Endothelial cell of umbilical vein (primary cell): ENCODE data around the gene LPP. TPM values are rescaled to one million over a fixed set of nuclear protein-coding genes. Genes with fewer than 3 reads are reported as not detected.

Experiments used
- BruUV-seq: library from RNA; stranded (reverse); fragments of 400-500 nt; replicated peaks from 2 replicates; lab custom pipeline; 2021; lab: Mats Ljungman, UMichigan
- CTCF ChIA-PET: fragments of 300-600, 350-600 bp; sonication (Branson Sonifier 250); formaldehyde crosslinking; loops from one replicate; lab custom pipeline; 2021; ENCODE audit warnings: antibody characterized with exemption, inconsistent platforms; lab: Charles Lee
- POLR2A ChIA-PET: fragments of 300-600, 350-600 bp; sonication (Branson Sonifier 250); formaldehyde crosslinking; loops from one replicate; lab custom pipeline; 2021; ENCODE audit warnings: antibody characterized with exemption, inconsistent platforms; lab: Charles Lee
- DNase-seq: peaks from one replicate; pipeline ENCODE4 v3.0.0-alpha.2; 2011; ENCODE audit warnings: low read depth, low spot score
- FAIRE-seq: peaks from 2 replicates; lab custom pipeline; 2011; peaks lifted over from hg19 to GRCh38; lab: Jason Lieb, UNC
- H2AFZ ChIP-seq: 2 replicates; pipeline ENCODE4 v1.6.0; 2012; ENCODE audit warnings: low read depth, low read length, control low read depth, inconsistent platforms
- H3K27ac ChIP-seq: 2 replicates; pipeline ENCODE4 v1.5.1; 2011; ENCODE audit warnings: low read depth, mild to moderate bottlenecking, control low read depth, low read length, moderate library complexity; ENCODE audit not compliant: insufficient read depth
- H3K27me3 ChIP-seq, 2 experiments: 2 replicates each; pipeline versions ENCODE4 v1.6.0 to v1.6.1; 2011; ENCODE audit warnings: low read length in 2 of 2, mixed read lengths in 1 of 2; ENCODE audit not compliant: control insufficient read depth in 2 of 2, insufficient read depth in 2 of 2
- H3K36me3 ChIP-seq, 2 experiments: 2 replicates in 1 of 2; 3 replicates in 1 of 2; pipeline ENCODE4 v1.5.1; 2011; ENCODE audit warnings: low read length in 2 of 2, mild to moderate bottlenecking in 1 of 2, moderate library complexity in 1 of 2; ENCODE audit not compliant: control insufficient read depth in 2 of 2, insufficient read depth in 2 of 2; ENCODE audit errors: extremely low read depth in 1 of 2
- H3K4me1 ChIP-seq: 3 replicates; pipeline ENCODE4 v1.5.1; 2011; ENCODE audit warnings: mild to moderate bottlenecking, low read length; ENCODE audit not compliant: control insufficient read depth, insufficient read depth; ENCODE audit errors: extremely low read depth
- H3K4me2 ChIP-seq: 2 replicates; pipeline ENCODE4 v1.6.1; 2011; ENCODE audit warnings: low read length, control low read depth, mixed read lengths; ENCODE audit not compliant: insufficient read depth
- H3K4me3 ChIP-seq, 3 experiments: fragments of 200-600 bp in 1 of 3; sonication (generic), shearing (Covaris generic) in 1 of 3; replicated peaks in 1 of 3; 2 replicates each; pipeline ENCODE4 v1.5.1; 2011 to 2016; ENCODE audit warnings: control low read depth in 3 of 3, low read length in 3 of 3, mild to moderate bottlenecking in 2 of 3, inconsistent platforms in 1 of 3, low read depth in 1 of 3, moderate library complexity in 1 of 3; ENCODE audit not compliant: insufficient read depth in 1 of 3
- H3K79me2 ChIP-seq: 2 replicates; pipeline ENCODE4 v1.6.0; 2012; ENCODE audit warnings: low read length, inconsistent platforms; ENCODE audit not compliant: control insufficient read depth, insufficient read depth
- H3K9ac ChIP-seq: replicated peaks from 2 replicates; pipeline ENCODE3; 2011; ENCODE audit warnings: low read length, control low read depth; ENCODE audit not compliant: insufficient read depth; ENCODE audit errors: extremely low read depth
- H3K9me1 ChIP-seq: replicated peaks from 3 replicates; pipeline ENCODE4 v1.6.0; 2011; ENCODE audit warnings: mild to moderate bottlenecking, low read length; ENCODE audit not compliant: control insufficient read depth, insufficient read depth; ENCODE audit errors: extremely low read depth
- H3K9me3 ChIP-seq: replicated peaks from 2 replicates; pipeline ENCODE4 v1.5.1; 2012; ENCODE audit warnings: low read length, inconsistent platforms; ENCODE audit not compliant: control insufficient read depth, insufficient read depth
- H4K20me1 ChIP-seq: replicated peaks from 2 replicates; pipeline ENCODE3; 2011; ENCODE audit warnings: mild to moderate bottlenecking, low read length; ENCODE audit not compliant: control insufficient read depth, insufficient read depth; ENCODE audit errors: extremely low read depth
- CTCF ChIP-seq, 2 donors: IDR thresholded peaks; 1 replicate in 1 of 2; 2 replicates in 1 of 2; pipeline ENCODE4 v1.5.1; 2011; ENCODE audit warnings: low read length in 2 of 2, mild to moderate bottlenecking in 2 of 2, moderate library complexity in 2 of 2, control low read depth in 1 of 2, inconsistent platforms in 1 of 2, low read depth in 1 of 2; ENCODE audit not compliant: insufficient read depth in 1 of 2; ENCODE audit errors: extremely low read depth in 1 of 2
- EZH2 ChIP-seq: IDR thresholded peaks from 2 replicates; pipeline ENCODE4 v1.6.1; 2012; ENCODE audit warnings: borderline replicate concordance, low read depth, mild to moderate bottlenecking, moderate library complexity, low read length, inconsistent platforms; ENCODE audit not compliant: severe bottlenecking
- FOS ChIP-seq: IDR thresholded peaks from 2 replicates; pipeline ENCODE4 v1.6.1; 2011; ENCODE audit warnings: mild to moderate bottlenecking, low read length, moderate library complexity, borderline replicate concordance; ENCODE audit not compliant: insufficient read depth
- GATA2 ChIP-seq: IDR thresholded peaks from 2 replicates; pipeline ENCODE4 v1.7.0; 2011; ENCODE audit warnings: low read depth, mild to moderate bottlenecking, moderate library complexity, mixed read lengths, low read length; ENCODE audit not compliant: insufficient read length, insufficient read depth
- JUN ChIP-seq: IDR thresholded peaks from 2 replicates; pipeline ENCODE4 v1.6.1; 2011; ENCODE audit warnings: borderline replicate concordance, low read depth; ENCODE audit not compliant: insufficient read length, insufficient read depth
- MAX ChIP-seq: IDR thresholded peaks from 2 replicates; pipeline ENCODE4 v1.6.1; 2011; ENCODE audit not compliant: insufficient read depth, insufficient read length
- MYC ChIP-seq: IDR thresholded peaks from one replicate; pipeline ENCODE4 v1.6.1; 2011; ENCODE audit warnings: mild to moderate bottlenecking, low read depth, low read length
- POLR2A ChIP-seq: IDR thresholded peaks from 2 replicates; pipeline ENCODE4 v1.6.1; 2012; ENCODE audit warnings: low read depth, mild to moderate bottlenecking, control low read depth, low read length
- POLR2AphosphoS5 ChIP-seq: IDR thresholded peaks from 2 replicates; pipeline ENCODE4 v1.6.1; 2012; ENCODE audit warnings: low read depth, mild to moderate bottlenecking, control low read depth, low read length, moderate library complexity; ENCODE audit not compliant: insufficient read depth
- dilution Hi-C: fragments of 300-500 bp; cut with MboI; formaldehyde crosslinking; loops from one replicate; pipeline ENCODE4 v1.15.0; 2019; ENCODE audit warnings: low sequenced_read_pairs; ENCODE audit not compliant: extremely low pct_ligation_motif_present
- intact Hi-C: fragments of 100-400 bp; cut with micrococcal nuclease; formaldehyde crosslinking; loops from one replicate; pipeline ENCODE4 v1.10.0; 2022
- polyA plus RNA-seq, 4 experiments: library from polyadenylated mRNA; depleted of rRNA in 3 of 4; stranded (reverse) in 3 of 4; unstranded in 1 of 4; fragments of >200 nt; gene quantifications; 2 replicates each; pipeline versions ENCODE4 v1.2.1 to v1.2.3, GENCODE V29; 2011 to 2012; ENCODE audit warnings: missing spikeins in 1 of 4
- total RNA-seq: library from RNA; stranded (reverse); gene quantifications from 2 replicates; pipeline ENCODE4 v1.2.3, GENCODE V29; 2021

LPP gene
- total and polyA plus RNA-seq, 2 donors (not counting 3 experiments of a cell fraction or from before 2014, with no cell fraction given), result 16.9 to 153 TPM

GRCh38 chr3:188123170-188123905, 30.6 kb upstream of the LPP start:
- TF ChIP-seq GATA2 (no peak), POLR2AphosphoS5 (no peak), EZH2 (no peak), JUN (no peak), FOS (no peak), MYC (no peak), CTCF (IDR thresholded peaks at IDR 0.05; ENCODE audit: extremely low read depth in 1 of 2, insufficient read depth in 1 of 2, low read depth in 1 of 2, low read length in 2 of 2) (no peak), POLR2A (no peak), MAX (no peak)
- Histone ChIP-seq H3K4me2 (no peak overlapping the region), H3K9me3 (no peaks in the 10 kb centered on the region), H3K4me1 (no peaks in the 10 kb centered on the region), H3K9me1 (no peaks in the 10 kb centered on the region), H3K36me3 (no peaks in the 10 kb centered on the region), H3K27ac (no peak overlapping the region), H3K4me3 (no peak overlapping the region), H3K79me2 (no peaks in the 10 kb centered on the region), H3K27me3 (peaks cover 2 to 4% of the 10 kb centered on the region in 2 experiments), H4K20me1 (no peaks in the 10 kb centered on the region), H3K9ac (no peak overlapping the region), H2AFZ (no peak overlapping the region)
- CTCF ChIA-PET, result no interaction called here
- dilution Hi-C loops, result no loop called here
- POLR2A ChIA-PET, result no interaction called here
- no TSS peak for BruUV-seq
- no peak for DNase-seq
- no peak for FAIRE-seq
- intact Hi-C loops, result no loop called here
